Measurements from ENCODE around the gene SLC25A1. TPM values are rescaled to one million over a fixed set of nuclear protein-coding genes. Genes with fewer than 3 reads are reported as not detected.

The SLC25A1 gene
- polyA plus RNA-seq (2011; rRNA removed) (11.4 and 14.9 TPM in 2 replicates), polyA plus RNA-seq (2017; fragmentation: RNase III; extraction: RNeasy Plus Mini Kit Qiagen cat#74134 plus additional on column Dnase treatment) (48.3 to 61.7 TPM (median 60.1 TPM) in 3 replicates), polyA minus RNA-seq (2011; rRNA and poly(A)+ RNA removed) (20.9 and 21.0 TPM in 2 replicates)
- 36.9 and 49.9 TPM in 2 replicates for polyA plus RNA-seq (2012; cell fraction: cytosol; rRNA removed)
- polyA plus RNA-seq (2012; cell fraction: nucleus; rRNA removed), result 75.2 and 76.2 TPM in 2 replicates

GRCh38 chr22:19178657-19179496 is at the start of gene SLC25A1:
Gene SLC25A1 (minus strand): TSS chr22:19178736. CDS start chr22:19178673, 63 bp downstream.
- ATAC-seq (peak; percentile 69 to 86), FAIRE-seq (no peak), DNase-seq (ENCODE audit: low read depth in 1 of 2, low spot score in 1 of 2) (peak; percentile 72 to 83)
- ChIA-PET CTCF (interaction anchor here (0.8 to 2.4 kb wide), 14 partner anchors 12 to 451 kb away, joined by 3 to 24 read pairs (median 4); no protein-coding TSS in a partner anchor), POLR2A (interaction anchor here (0.8 to 1.8 kb wide), 2 partner anchors 35 to 253 kb away, joined by 3 to 5 read pairs; partner anchors contain the start of genes ESS2 and HIRA)
- 0% methylated on average over 3 of the region's 86 CpGs for WGBS (ENCODE audit: missing lambda C conversion rate)
- peak within 1 kb of the TSS; percentile 80 for H3K4me3 ChIP-seq
- peak within 1 kb of the TSS; percentile 93 to 98 for H3K27ac ChIP-seq
- H3K4me2 ChIP-seq, result peak within 1 kb of the TSS; percentile 80
- H3K9me3 ChIP-seq, result no peaks in the 10 kb centered on the region
- TF ChIP-seq SREBF2 (IDR thresholded peaks at IDR 0.05) (no peak), NR3C1 (IDR thresholded peaks at IDR 0.05) (no peak), KDM5A (IDR thresholded peaks at IDR 0.05) (peak; percentile 58; the same call in 1 of the 2 replicates), JUNB (IDR thresholded peaks at IDR 0.05) (no peak), RAD21 (conservative IDR thresholded peaks at IDR 0.05 in 1 of 2, IDR thresholded peaks at IDR 0.05 in 1 of 2) (no peak), CHD4 (IDR thresholded peaks at IDR 0.05; ENCODE audit: borderline replicate concordance) (no peak), JUN (IDR thresholded peaks at IDR 0.05) (peak; percentile 29 to 33; a peak in 3 of 5 replicates), EHMT2 (IDR thresholded peaks at IDR 0.05; ENCODE audit: low read depth) (no peak), TFCP2L1 (CRISPR knock-in tag; IDR thresholded peaks at IDR 0.05) (peak; percentile 64; the same call in 1 of the 2 replicates), MAX (IDR thresholded peaks at IDR 0.05) (0 out of 2 replicates have a peak, but pooled peaks have one; percentile 10), CHD2 (IDR thresholded peaks at IDR 0.05; ENCODE audit: low read length, partially characterized antibody) (no peak), TP53 (CRISPR knock-in tag; IDR thresholded peaks at IDR 0.05) (no peak), FOSB (CRISPR knock-in tag; IDR thresholded peaks at IDR 0.05) (no peak), ZNF302 (CRISPR knock-in tag; IDR thresholded peaks at IDR 0.05) (no peak), MAFK (IDR thresholded peaks at IDR 0.05; ENCODE audit: partially characterized antibody) (no peak), USF2 (IDR thresholded peaks at IDR 0.05) (no peak), PHF8 (IDR thresholded peaks at IDR 0.05; ENCODE audit: borderline replicate concordance, low read depth) (no peak), GATA3 (IDR thresholded peaks at IDR 0.05; ENCODE audit: borderline replicate concordance) (no peak), KDM1A (IDR thresholded peaks at IDR 0.05; ENCODE audit: low read depth) (no peak), FOSL2 (IDR thresholded peaks at IDR 0.05) (no peak), FOSL2 (CRISPR knock-in tag; IDR thresholded peaks at IDR 0.05) (no peak), POLR2A (IDR thresholded peaks at IDR 0.05; ENCODE audit: low read length) (peak; percentile 59), CBX2 (IDR thresholded peaks at IDR 0.05; ENCODE audit: borderline replicate concordance, low read depth) (no peak), HOXB5 (CRISPR knock-in tag; IDR thresholded peaks at IDR 0.05) (no peak), CTCF (IDR thresholded peaks at IDR 0.05) (no peak), RNF2 (IDR thresholded peaks at IDR 0.05; ENCODE audit: borderline replicate concordance, low read depth) (no peak), ATOH8 (CRISPR knock-in tag; IDR thresholded peaks at IDR 0.05; ENCODE audit: low read depth) (no peak), MYC (IDR thresholded peaks at IDR 0.05; ENCODE audit: borderline replicate concordance, low read length) (no peak)
- TF ChIP-seq, protein P1, sequence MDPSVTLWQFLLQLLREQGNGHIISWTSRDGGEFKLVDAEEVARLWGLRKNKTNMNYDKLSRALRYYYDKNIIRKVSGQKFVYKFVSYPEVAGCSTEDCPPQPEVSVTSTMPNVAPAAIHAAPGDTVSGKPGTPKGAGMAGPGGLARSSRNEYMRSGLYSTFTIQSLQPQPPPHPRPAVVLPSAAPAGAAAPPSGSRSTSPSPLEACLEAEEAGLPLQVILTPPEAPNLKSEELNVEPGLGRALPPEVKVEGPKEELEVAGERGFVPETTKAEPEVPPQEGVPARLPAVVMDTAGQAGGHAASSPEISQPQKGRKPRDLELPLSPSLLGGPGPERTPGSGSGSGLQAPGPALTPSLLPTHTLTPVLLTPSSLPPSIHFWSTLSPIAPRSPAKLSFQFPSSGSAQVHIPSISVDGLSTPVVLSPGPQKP (IDR thresholded peaks at IDR 0.05; ENCODE audit: low read depth, low read length), result no peak
- TF ChIP-seq, protein P2, sequence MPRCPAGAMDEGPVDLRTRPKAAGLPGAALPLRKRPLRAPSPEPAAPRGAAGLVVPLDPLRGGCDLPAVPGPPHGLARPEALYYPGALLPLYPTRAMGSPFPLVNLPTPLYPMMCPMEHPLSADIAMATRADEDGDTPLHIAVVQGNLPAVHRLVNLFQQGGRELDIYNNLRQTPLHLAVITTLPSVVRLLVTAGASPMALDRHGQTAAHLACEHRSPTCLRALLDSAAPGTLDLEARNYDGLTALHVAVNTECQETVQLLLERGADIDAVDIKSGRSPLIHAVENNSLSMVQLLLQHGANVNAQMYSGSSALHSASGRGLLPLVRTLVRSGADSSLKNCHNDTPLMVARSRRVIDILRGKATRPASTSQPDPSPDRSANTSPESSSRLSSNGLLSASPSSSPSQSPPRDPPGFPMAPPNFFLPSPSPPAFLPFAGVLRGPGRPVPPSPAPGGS (IDR thresholded peaks at IDR 0.05), result peak; percentile 60; the same call in 1 of the 3 replicates
- TF ChIP-seq, protein P3, sequence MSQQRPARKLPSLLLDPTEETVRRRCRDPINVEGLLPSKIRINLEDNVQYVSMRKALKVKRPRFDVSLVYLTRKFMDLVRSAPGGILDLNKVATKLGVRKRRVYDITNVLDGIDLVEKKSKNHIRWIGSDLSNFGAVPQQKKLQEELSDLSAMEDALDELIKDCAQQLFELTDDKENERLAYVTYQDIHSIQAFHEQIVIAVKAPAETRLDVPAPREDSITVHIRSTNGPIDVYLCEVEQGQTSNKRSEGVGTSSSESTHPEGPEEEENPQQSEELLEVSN (IDR thresholded peaks at IDR 0.05; ENCODE audit: borderline replicate concordance, low read depth), result no peak
- H3K4me1 ChIP-seq, result peaks cover 35% of the 10 kb centered on the region

All from A549 (cell line).